A673 (cell line): ENCODE measurements around the gene GALNT2. TPM values are rescaled to one million over a fixed set of nuclear protein-coding genes. Genes with fewer than 3 reads are reported as not detected.

Experiments
- BruUV-seq: library from RNA; stranded (reverse); fragments of 400-500 nt; replicated peaks from 2 replicates; lab custom pipeline; 2021; lab: Mats Ljungman, UMichigan
- CTCF ChIA-PET: fragments of 300-600 bp; sonication (Branson Sonifier 250); formaldehyde crosslinking; loops from one replicate; lab custom pipeline; 2022; ENCODE audit warnings: antibody characterized with exemption; lab: Charles Lee
- POLR2A ChIA-PET: fragments of 300-600 bp; sonication (Branson Sonifier 250); formaldehyde crosslinking; loops from one replicate; lab custom pipeline; 2022; ENCODE audit warnings: antibody characterized with exemption; ENCODE audit not compliant: low non-redundant PET; lab: Charles Lee
- DNase-seq: peaks from one replicate; pipeline ENCODE4 v3.0.0-alpha.2; 2015; ENCODE audit warnings: low spot score
- H3K27ac ChIP-seq: fragments of 200-600 bp; sonication (generic); 2 replicates; pipeline ENCODE4 v1.5.1; 2016; ENCODE audit warnings: mixed run types, low read depth, mild to moderate bottlenecking, mixed read lengths, antibody characterized with exemption, low read length; ENCODE audit not compliant: poor library complexity, severe bottlenecking
- H3K27me3 ChIP-seq: fragments of 200-600 bp; sonication (generic); replicated peaks from 2 replicates; pipeline ENCODE4 v1.6.1; 2017; ENCODE audit warnings: mixed run types, low read depth, mild to moderate bottlenecking, mixed read lengths, antibody characterized with exemption, low read length; ENCODE audit not compliant: insufficient read depth, poor library complexity
- H3K36me3 ChIP-seq: fragments of 200-600 bp; sonication (generic); 2 replicates; pipeline ENCODE4 v1.6.1; 2016; ENCODE audit warnings: mixed run types, mild to moderate bottlenecking, mixed read lengths, antibody characterized with exemption, low read length; ENCODE audit not compliant: insufficient read depth, poor library complexity, severe bottlenecking
- H3K4me1 ChIP-seq: fragments of 200-600 bp; sonication (generic); 2 replicates; pipeline ENCODE4 v1.6.1; 2017; ENCODE audit warnings: mixed run types, mild to moderate bottlenecking, mixed read lengths, antibody characterized with exemption, low read length; ENCODE audit not compliant: insufficient read depth, poor library complexity, severe bottlenecking
- H3K4me3 ChIP-seq: fragments of 200-600 bp; sonication (generic); 2 replicates; pipeline ENCODE4 v1.5.1; 2016; ENCODE audit warnings: low read depth, mixed run types, mild to moderate bottlenecking, mixed read lengths, low read length; ENCODE audit not compliant: poor library complexity, severe bottlenecking
- H3K9me3 ChIP-seq: fragments of 200-600 bp; sonication (generic); 2 replicates; pipeline ENCODE4 v1.6.1; 2016; ENCODE audit warnings: mixed run types, low read depth, mild to moderate bottlenecking, mixed read lengths, antibody characterized with exemption, low read length; ENCODE audit not compliant: poor library complexity, severe bottlenecking
- CTCF ChIP-seq: fragments of 300-800, 200-600 bp; sonication (generic); conservative IDR thresholded peaks from 2 replicates; pipeline ENCODE4 v1.5.1; 2017; ENCODE audit warnings: low read depth, mild to moderate bottlenecking, antibody characterized with exemption, low read length, moderate library complexity, mixed read lengths
- EZH2 ChIP-seq: fragments of 200-600 bp; sonication (generic); IDR thresholded peaks from 2 replicates; pipeline ENCODE4 v1.6.1; 2017; ENCODE audit warnings: borderline replicate concordance, low read depth, mild to moderate bottlenecking, mixed read lengths, antibody characterized with exemption, low read length; ENCODE audit not compliant: poor library complexity, severe bottlenecking
- intact Hi-C: fragments of 100-400 bp; cut with micrococcal nuclease; formaldehyde crosslinking; loops from one replicate; pipeline ENCODE4 v1.10.0; 2022; ENCODE audit not compliant: unreplicated experiment
- total RNA-seq: library from RNA; stranded (reverse); gene quantifications from 2 replicates; pipeline ENCODE4 v1.2.3, GENCODE V29; 2021

Gene GALNT2
- total RNA-seq, 1 experiment from 2014 or later = 94.6 TPM

- POLR2A ChIA-PET = no interaction called here
- Histone ChIP-seq H3K4me3 (no peak overlapping the region), H3K4me1 (peaks cover 9% of the 10 kb centered on the region), H3K27me3 (no peaks in the 10 kb centered on the region), H3K9me3 (no peaks in the 10 kb centered on the region), H3K36me3 (no peaks in the 10 kb centered on the region), H3K27ac (no peak overlapping the region)
- CTCF ChIA-PET = interaction anchor here (0.6 kb wide), 1 partner anchor 423 kb away, joined by 3 read pairs; no protein-coding TSS in a partner anchor
- BruUV-seq = no TSS peak
- intact Hi-C loops = no loop called here
- DNase-seq = no peak
- no peak for TF ChIP-seq EZH2
- no peak for TF ChIP-seq CTCF
These were observed 12.4 kb downstream of the GALNT2 start for GRCh38 chr1:230079199-230080024.

- no peak overlapping the region for H3K27ac ChIP-seq
- intact Hi-C loops = no loop called here
- BruUV-seq = no TSS peak
- TF ChIP-seq EZH2 (no peak), CTCF (no peak)
- no peak overlapping the region for H3K4me3 ChIP-seq
- H3K27me3 ChIP-seq = no peaks in the 10 kb centered on the region
- peaks cover 21% of the 10 kb centered on the region for H3K4me1 ChIP-seq
- DNase-seq = no peak
- H3K9me3 ChIP-seq = no peaks in the 10 kb centered on the region
- ChIA-PET CTCF (no interaction called here), POLR2A (no interaction called here)
- H3K36me3 ChIP-seq = no peaks in the 10 kb centered on the region
These were observed 13.8 kb downstream of the GALNT2 start for GRCh38 chr1:230080822-230081221.

GRCh38 chr1:230081751-230082150 is 14.7 kb downstream of the GALNT2 start:
- DNase-seq = no peak
- Histone ChIP-seq H3K4me1 (peaks cover 29% of the 10 kb centered on the region), H3K9me3 (no peaks in the 10 kb centered on the region), H3K4me3 (no peak overlapping the region), H3K27me3 (no peaks in the 10 kb centered on the region), H3K36me3 (no peaks in the 10 kb centered on the region), H3K27ac (no peak overlapping the region)
- no peak for TF ChIP-seq CTCF
- no peak for TF ChIP-seq EZH2
- CTCF ChIA-PET = no interaction called here
- BruUV-seq = no TSS peak
- intact Hi-C loops = no loop called here
- POLR2A ChIA-PET = no interaction called here
